Measurements from ENCODE around the gene COL18A1. TPM values are rescaled to one million over a fixed set of nuclear protein-coding genes. Genes with fewer than 3 reads are reported as not detected.

The COL18A1 gene
- polyA plus RNA-seq, 3 donors, result 0.80 to 4.1 (median 1.1) TPM

DNA sequence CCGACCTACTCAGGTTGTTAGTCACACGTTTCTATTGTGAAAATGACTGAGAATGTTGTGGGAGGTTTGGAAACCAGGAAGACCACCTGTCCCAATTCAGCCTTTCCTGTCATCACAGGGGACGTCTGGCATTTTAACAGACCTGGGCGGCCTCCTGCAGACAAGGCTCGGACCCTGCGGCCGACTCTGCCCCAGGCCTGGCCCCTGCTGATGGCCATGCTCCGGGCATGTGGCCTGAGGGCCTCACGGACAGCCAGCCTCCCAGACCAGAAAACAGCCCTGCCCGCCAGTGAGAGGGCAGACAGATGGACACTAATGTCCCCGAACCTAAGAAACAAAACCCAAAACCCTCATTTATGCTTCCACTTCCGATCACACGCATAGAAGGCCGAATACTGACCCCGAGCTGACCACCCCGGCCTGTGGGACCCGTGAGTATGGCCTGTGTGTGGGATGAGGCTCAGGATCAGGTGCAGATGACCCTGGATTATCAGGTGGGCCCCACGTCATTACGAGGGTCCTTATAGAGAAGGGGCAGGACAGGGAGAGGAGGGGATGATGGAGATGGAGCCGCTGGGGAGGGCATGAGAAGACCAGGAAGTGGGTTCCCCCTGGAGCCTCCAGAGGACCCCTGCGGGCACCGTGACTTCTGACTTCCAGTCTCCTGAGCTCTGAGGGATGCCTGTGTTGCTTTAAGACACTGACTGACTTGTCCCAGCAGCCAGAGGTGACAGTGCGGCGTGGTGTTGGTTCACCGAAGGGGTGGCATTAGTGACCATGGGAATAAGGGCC lies 9.6 kb downstream of the COL18A1 start:
- no peak overlapping the region for H3K4me3 ChIP-seq (replicated peaks in 1 of 3; ENCODE audit: low read depth in 2 of 3, low read length in 3 of 3)
- Mint-ChIP-seq H3K36me3 (no peaks in the 10 kb centered on the region), H3K4me1 (no peaks in the 10 kb centered on the region), H3K27ac (peak overlapping the region in 1 of 7 donors; percentile 33), H3K27me3 (ENCODE audit: low read depth in 3 of 3) (peaks cover 7 to 14% (median 10%) of the 10 kb centered on the region in 3 donors), H3K9me3 (peaks cover 0 to 2% (median 0%) of the 10 kb centered on the region in 7 donors), H3K4me3 (no peak overlapping the region)
- H3K9me3 ChIP-seq (replicated peaks in 1 of 2; ENCODE audit: control insufficient read depth in 1 of 2, insufficient read depth in 1 of 2, low read length in 2 of 2), result no peaks in the 10 kb centered on the region
- H3K9ac ChIP-seq (ENCODE audit: insufficient read depth, low read length, poor library complexity, severe bottlenecking), result no peak overlapping the region
- no peak overlapping the region for H3K4me2 ChIP-seq (replicated peaks; ENCODE audit: extremely low read depth, low read length, poor library complexity, severe bottlenecking)
- H3K27me3 ChIP-seq (ENCODE audit: control insufficient read depth in 2 of 2, insufficient read depth in 2 of 2, low read length in 2 of 2), result no peaks in the 10 kb centered on the region
- TF ChIP-seq, protein P1, sequence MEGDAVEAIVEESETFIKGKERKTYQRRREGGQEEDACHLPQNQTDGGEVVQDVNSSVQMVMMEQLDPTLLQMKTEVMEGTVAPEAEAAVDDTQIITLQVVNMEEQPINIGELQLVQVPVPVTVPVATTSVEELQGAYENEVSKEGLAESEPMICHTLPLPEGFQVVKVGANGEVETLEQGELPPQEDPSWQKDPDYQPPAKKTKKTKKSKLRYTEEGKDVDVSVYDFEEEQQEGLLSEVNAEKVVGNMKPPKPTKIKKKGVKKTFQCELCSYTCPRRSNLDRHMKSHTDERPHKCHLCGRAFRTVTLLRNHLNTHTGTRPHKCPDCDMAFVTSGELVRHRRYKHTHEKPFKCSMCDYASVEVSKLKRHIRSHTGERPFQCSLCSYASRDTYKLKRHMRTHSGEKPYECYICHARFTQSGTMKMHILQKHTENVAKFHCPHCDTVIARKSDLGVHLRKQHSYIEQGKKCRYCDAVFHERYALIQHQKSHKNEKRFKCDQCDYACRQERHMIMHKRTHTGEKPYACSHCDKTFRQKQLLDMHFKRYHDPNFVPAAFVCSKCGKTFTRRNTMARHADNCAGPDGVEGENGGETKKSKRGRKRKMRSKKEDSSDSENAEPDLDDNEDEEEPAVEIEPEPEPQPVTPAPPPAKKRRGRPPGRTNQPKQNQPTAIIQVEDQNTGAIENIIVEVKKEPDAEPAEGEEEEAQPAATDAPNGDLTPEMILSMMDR (IDR thresholded peaks at IDR 0.05), result no peak
- DNase-seq, result no peak
- no peak overlapping the region for H3K27ac ChIP-seq (ENCODE audit: low read depth in 1 of 2, low read length in 2 of 2)
- H2AFZ ChIP-seq (ENCODE audit: insufficient read depth, low read depth, low read length, poor library complexity, severe bottlenecking), result no peak overlapping the region
- intact Hi-C loops (cut with micrococcal nuclease), result no loop called here
- 96% methylated on average over 20 of the region's 25 CpGs for WGBS (ENCODE audit: insufficient coverage)
- H3K4me1 ChIP-seq (ENCODE audit: control insufficient read depth in 1 of 2, insufficient read depth in 2 of 2, low read length in 2 of 2), result no peaks in the 10 kb centered on the region
- no peaks in the 10 kb centered on the region for H4K20me1 ChIP-seq (ENCODE audit: insufficient read depth, low read length)
- H3K36me3 ChIP-seq (replicated peaks in 1 of 2; ENCODE audit: control insufficient read depth in 1 of 2, insufficient read depth in 2 of 2, low read length in 2 of 2), result no peaks in the 10 kb centered on the region
- H3K79me2 ChIP-seq (ENCODE audit: insufficient read depth, low read length), result no peaks in the 10 kb centered on the region

DNA sequence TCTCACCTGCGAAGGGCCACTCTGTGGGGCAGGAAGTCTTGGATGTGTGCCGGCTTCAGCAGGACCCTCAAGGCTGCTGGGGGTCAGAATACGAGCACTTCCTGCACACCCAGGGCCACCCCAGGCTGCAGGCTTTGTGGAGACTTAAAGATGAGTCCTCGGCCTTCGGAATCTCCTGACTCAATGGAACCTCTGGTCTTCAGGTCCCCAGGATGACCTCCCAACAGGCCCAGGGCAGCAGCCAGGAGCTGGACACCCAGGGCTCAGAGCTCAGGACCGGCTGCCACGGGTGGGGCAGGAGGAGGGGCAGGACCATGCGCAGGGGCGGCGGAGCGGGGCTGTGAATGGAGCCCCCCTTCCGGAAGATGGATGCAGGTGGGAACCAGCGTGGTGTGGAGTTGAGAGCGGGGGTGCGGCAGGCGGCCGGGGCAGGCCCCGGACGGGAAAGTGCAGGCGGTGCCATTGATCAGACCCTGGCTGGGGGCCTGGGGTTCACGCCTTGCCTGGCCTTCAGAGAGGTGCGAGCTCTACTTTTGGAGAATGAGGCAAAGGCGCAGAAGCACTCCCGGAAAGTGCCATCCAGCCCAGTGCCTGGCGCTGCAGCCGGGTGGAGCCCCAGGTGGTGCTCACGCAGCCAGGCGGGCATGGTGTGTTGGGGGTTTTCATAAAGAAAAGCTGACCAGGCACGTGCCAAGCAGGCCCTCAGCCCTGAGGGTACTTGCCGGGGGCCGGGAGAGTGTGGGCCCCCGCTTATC lies 10.4 kb downstream of the COL18A1 start:
- Histone ChIP-seq H3K36me3 (replicated peaks in 1 of 2; ENCODE audit: control insufficient read depth in 1 of 2, insufficient read depth in 2 of 2, low read length in 2 of 2) (no peaks in the 10 kb centered on the region), H3K27ac (ENCODE audit: low read depth in 1 of 2, low read length in 2 of 2) (no peak overlapping the region), H3K4me1 (ENCODE audit: control insufficient read depth in 1 of 2, insufficient read depth in 2 of 2, low read length in 2 of 2) (no peaks in the 10 kb centered on the region), H3K4me2 (replicated peaks; ENCODE audit: extremely low read depth, low read length, poor library complexity, severe bottlenecking) (no peak overlapping the region), H3K27me3 (ENCODE audit: control insufficient read depth in 2 of 2, insufficient read depth in 2 of 2, low read length in 2 of 2) (no peaks in the 10 kb centered on the region), H4K20me1 (ENCODE audit: insufficient read depth, low read length) (no peaks in the 10 kb centered on the region), H3K79me2 (ENCODE audit: insufficient read depth, low read length) (no peaks in the 10 kb centered on the region), H2AFZ (ENCODE audit: insufficient read depth, low read depth, low read length, poor library complexity, severe bottlenecking) (no peak overlapping the region), H3K9ac (ENCODE audit: insufficient read depth, low read length, poor library complexity, severe bottlenecking) (no peak overlapping the region), H3K4me3 (replicated peaks in 1 of 3; ENCODE audit: low read depth in 2 of 3, low read length in 3 of 3) (no peak overlapping the region), H3K9me3 (replicated peaks in 1 of 2; ENCODE audit: control insufficient read depth in 1 of 2, insufficient read depth in 1 of 2, low read length in 2 of 2) (no peaks in the 10 kb centered on the region)
- TF ChIP-seq, protein P1 (IDR thresholded peaks at IDR 0.05), result no peak
- Mint-ChIP-seq H3K36me3 (no peaks in the 10 kb centered on the region), H3K4me1 (no peaks in the 10 kb centered on the region), H3K27me3 (ENCODE audit: low read depth in 3 of 3) (peaks cover 6 to 12% (median 8%) of the 10 kb centered on the region in 3 donors), H3K9me3 (peaks cover 0 to 2% (median 0%) of the 10 kb centered on the region in 7 donors), H3K4me3 (no peak overlapping the region), H3K27ac (no peak overlapping the region)
- 93% methylated on average over 31 of the region's 32 CpGs for WGBS (ENCODE audit: insufficient coverage)
- intact Hi-C loops (cut with micrococcal nuclease), result no loop called here
- no peak for DNase-seq

Measured in CD14-positive monocyte (primary cell).